Measurements from ENCODE around the gene LOC101059915.
A peak's percentile ranks its signal among the peaks of the same experiment; 100 is the strongest.
"Not testable (repeated sequence)": the region's sequence is repeated elsewhere in the genome, so short reads cannot be mapped to it uniquely, and the experiment has no call there.

The LOC101059915 gene

GRCh38 chrX:71644406-71644805 is 22.9 kb upstream of the LOC101059915 start:
- not testable (repeated sequence) for DNase-seq

- no peak for DNase-seq
Measured at GRCh38 chrX:71650333-71650969, 16.9 kb upstream of the LOC101059915 start.

GRCh38 chrX:71652405-71652804 is 14.9 kb upstream of the LOC101059915 start:
- peak; percentile 10 for DNase-seq

GRCh38 chrX:71653344-71653743 is 14.0 kb upstream of the LOC101059915 start:
- DNase-seq: no peak

GRCh38 chrX:71657267-71657666 is 10.1 kb upstream of the LOC101059915 start:
- DNase-seq: no peak

GRCh38 chrX:71659342-71659741 is 8.0 kb upstream of the LOC101059915 start:
- DNase-seq: no peak

- DNase-seq: no peak
Measured at GRCh38 chrX:71659959-71660358, 7.4 kb upstream of the LOC101059915 start.

- DNase-seq: no peak
Measured at GRCh38 chrX:71660562-71661416, 6.6 kb upstream of the LOC101059915 start.

- DNase-seq: no peak
Measured at GRCh38 chrX:71661919-71662318, 5.4 kb upstream of the LOC101059915 start.

GRCh38 chrX:71662654-71663053 is 4.7 kb upstream of the LOC101059915 start:
- DNase-seq: not testable (repeated sequence)

- not testable (repeated sequence) for DNase-seq
Measured at GRCh38 chrX:71663238-71663637, 4.1 kb upstream of the LOC101059915 start.

- DNase-seq: not testable (repeated sequence)
Measured at GRCh38 chrX:71664202-71664601, 3.1 kb upstream of the LOC101059915 start.

GRCh38 chrX:71664889-71665491 is 2.4 kb upstream of the LOC101059915 start:
- DNase-seq: no peak

GRCh38 chrX:71665747-71666146 is 1.6 kb upstream of the LOC101059915 start:
- no peak for DNase-seq

- no peak for DNase-seq
Measured at GRCh38 chrX:71666240-71667223, 814 bp upstream of the LOC101059915 start.

- no peak for DNase-seq
Measured at GRCh38 chrX:71668248-71668595, 876 bp downstream of the LOC101059915 start.

- DNase-seq: no peak
Measured at GRCh38 chrX:71669492-71669891, 2.1 kb downstream of the LOC101059915 start.

- DNase-seq: peak; percentile 1
Measured at GRCh38 chrX:71669947-71670346, 2.6 kb downstream of the LOC101059915 start.

GRCh38 chrX:71671043-71671780 is 3.9 kb downstream of the LOC101059915 start:
- DNase-seq: no peak

GRCh38 chrX:71671938-71672337 is 4.6 kb downstream of the LOC101059915 start:
- DNase-seq: no peak

- DNase-seq: not testable (repeated sequence)
Measured at GRCh38 chrX:71675636-71676035, 8.3 kb downstream of the LOC101059915 start.

Data from NCI-H748 treated with DMSO at 0.1 percent for 48 hours (cell line).